ENCODE data around the gene TSPAN11. TPM values are rescaled to one million over a fixed set of nuclear protein-coding genes. Genes with fewer than 3 reads are reported as not detected.

Gene TSPAN11
- total RNA-seq, 1 donor from 2014 or later: 2.5 TPM

DNA sequence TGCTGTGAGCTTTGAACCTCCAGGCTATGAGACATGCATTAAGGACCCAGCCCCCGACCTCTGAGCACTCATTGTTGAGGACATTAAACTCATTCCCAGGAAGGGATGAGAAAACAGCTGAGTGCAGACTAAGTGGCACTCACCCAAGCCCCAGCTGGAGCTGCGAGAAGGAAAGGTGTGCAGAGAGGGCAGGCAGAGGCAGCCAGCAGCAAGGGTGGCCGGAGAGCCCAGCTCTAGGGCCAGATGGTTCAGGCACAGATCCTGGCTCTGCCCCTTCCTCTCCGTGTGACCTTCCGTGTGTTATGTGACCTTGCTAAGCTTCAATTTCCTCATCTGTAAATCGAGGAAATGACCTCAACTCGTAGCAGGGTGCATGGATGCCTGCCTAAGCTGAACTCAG is 3.7 kb downstream of the TSPAN11 start:
- no peak overlapping the region for H3K27ac ChIP-seq

GRCh38 chr12:30930641-30931040 is 4.1 kb downstream of the TSPAN11 start:
- H3K4me3 ChIP-seq: no peak overlapping the region
- peaks cover 14% of the 10 kb centered on the region for H3K4me1 ChIP-seq
- DNase-seq (ENCODE audit: extremely low spot score in 2 of 2): no peak
- H3K36me3 ChIP-seq: no peaks in the 10 kb centered on the region
- TF ChIP-seq POLR2A (IDR thresholded peaks at IDR 0.05): no peak
- no peak for TF ChIP-seq POLR2AphosphoS5 (IDR thresholded peaks at IDR 0.05; ENCODE audit: insufficient read depth in 1 of 2, low read depth in 1 of 2)
- no peak for TF ChIP-seq CTCF (IDR thresholded peaks at IDR 0.05)
- intact Hi-C loops (cut with DNase I): no loop called here
- H3K9me3 ChIP-seq: no peaks in the 10 kb centered on the region
- no peaks in the 10 kb centered on the region for H3K27me3 ChIP-seq
- H3K27ac ChIP-seq: no peak overlapping the region

More for the DNA sequence above, 3.7 kb downstream of the TSPAN11 start:
- DNase-seq (ENCODE audit: extremely low spot score in 2 of 2): no peak
- TF ChIP-seq POLR2A (IDR thresholded peaks at IDR 0.05) (no peak), CTCF (IDR thresholded peaks at IDR 0.05) (no peak), POLR2AphosphoS5 (IDR thresholded peaks at IDR 0.05; ENCODE audit: insufficient read depth in 1 of 2, low read depth in 1 of 2) (no peak)
- Histone ChIP-seq H3K4me1 (peaks cover 15% of the 10 kb centered on the region), H3K4me3 (no peak overlapping the region), H3K36me3 (no peaks in the 10 kb centered on the region), H3K9me3 (no peaks in the 10 kb centered on the region), H3K27me3 (no peaks in the 10 kb centered on the region)
- intact Hi-C loops (cut with DNase I): no loop called here

- DNase-seq (ENCODE audit: extremely low spot score in 2 of 2): no peak
- no peaks in the 10 kb centered on the region for H3K27me3 ChIP-seq
- no peak for TF ChIP-seq POLR2A (IDR thresholded peaks at IDR 0.05)
- TF ChIP-seq POLR2AphosphoS5 (IDR thresholded peaks at IDR 0.05; ENCODE audit: insufficient read depth in 1 of 2, low read depth in 1 of 2): no peak
- TF ChIP-seq CTCF (IDR thresholded peaks at IDR 0.05): no peak
- no peaks in the 10 kb centered on the region for H3K4me1 ChIP-seq
- H3K36me3 ChIP-seq: no peaks in the 10 kb centered on the region
- H3K4me3 ChIP-seq: no peak overlapping the region
- H3K9me3 ChIP-seq: no peaks in the 10 kb centered on the region
- H3K27ac ChIP-seq: no peak overlapping the region
- intact Hi-C loops (cut with DNase I): no loop called here
Observed at GRCh38 chr12:30932881-30933280, 6.3 kb downstream of the TSPAN11 start.

DNA sequence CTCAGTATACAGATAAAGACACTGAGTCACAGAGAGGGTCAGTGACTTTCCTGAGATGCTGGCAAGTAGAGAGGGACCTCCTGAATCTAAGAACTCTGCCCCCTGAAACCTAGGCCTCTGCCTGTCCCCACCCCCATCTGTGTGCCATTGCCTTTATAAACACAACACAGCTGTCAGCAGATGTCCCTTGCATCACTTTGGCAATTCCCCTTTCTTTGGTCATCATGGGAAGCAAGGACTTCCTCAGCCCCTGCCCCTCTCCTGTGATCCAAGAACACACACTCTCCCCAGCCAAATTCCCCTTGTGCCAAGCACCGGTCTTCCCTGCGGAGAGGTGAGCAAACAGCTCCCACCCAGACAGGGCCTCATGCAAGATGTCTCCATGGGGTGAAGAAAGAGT is 8.3 kb downstream of the TSPAN11 start:
- Histone ChIP-seq H3K27me3 (no peaks in the 10 kb centered on the region), H3K4me3 (no peak overlapping the region), H3K36me3 (no peaks in the 10 kb centered on the region), H3K4me1 (no peaks in the 10 kb centered on the region), H3K27ac (no peak overlapping the region), H3K9me3 (no peaks in the 10 kb centered on the region)
- DNase-seq (ENCODE audit: extremely low spot score in 2 of 2): no peak
- no peak for TF ChIP-seq POLR2A (IDR thresholded peaks at IDR 0.05)
- no peak for TF ChIP-seq CTCF (IDR thresholded peaks at IDR 0.05)
- no peak for TF ChIP-seq POLR2AphosphoS5 (IDR thresholded peaks at IDR 0.05; ENCODE audit: insufficient read depth in 1 of 2, low read depth in 1 of 2)
- intact Hi-C loops (cut with DNase I): no loop called here

GRCh38 chr12:30936036-30936435 is 9.5 kb downstream of the TSPAN11 start:
- Histone ChIP-seq H3K36me3 (no peaks in the 10 kb centered on the region), H3K9me3 (no peaks in the 10 kb centered on the region), H3K4me1 (no peaks in the 10 kb centered on the region), H3K27me3 (no peaks in the 10 kb centered on the region), H3K4me3 (no peak overlapping the region), H3K27ac (no peak overlapping the region)
- no peak for DNase-seq (ENCODE audit: extremely low spot score in 2 of 2)
- intact Hi-C loops (cut with DNase I): no loop called here
- TF ChIP-seq POLR2AphosphoS5 (IDR thresholded peaks at IDR 0.05; ENCODE audit: insufficient read depth in 1 of 2, low read depth in 1 of 2) (no peak), CTCF (IDR thresholded peaks at IDR 0.05) (no peak), POLR2A (IDR thresholded peaks at IDR 0.05) (no peak)
